Esophagus muscularis mucosa (tissue), 4 donors: ENCODE data around the gene NUP205.

ENCODE experiments used
- EP300 ChIP-seq: sonication (generic); formaldehyde crosslinking; IDR thresholded peaks from one replicate; pipeline ENCODE4 v1.6.1; 2017; ENCODE audit warnings: antibody characterized with exemption
- POLR2A ChIP-seq: fragments of 450-650 bp; IDR thresholded peaks from one replicate; pipeline ENCODE4 v1.6.1; 2017; ENCODE audit warnings: antibody characterized with exemption, moderate library complexity, mild to moderate bottlenecking, low read depth
- POLR2AphosphoS5 ChIP-seq, 2 donors: sonication (generic); formaldehyde crosslinking; IDR thresholded peaks; one replicate each; pipeline ENCODE4 v1.6.1; 2017; ENCODE audit warnings: antibody characterized with exemption in 2 of 2
- TF ChIP-seq, protein P1 (sequence below), 3 experiments: fragments of 200-600 bp in 2 of 3; fragments of 450-650 bp in 1 of 3; sonication (generic) in 2 of 3; IDR thresholded peaks; one replicate each; pipeline ENCODE4 v1.5.1; 2017 to 2019; ENCODE audit warnings: antibody characterized with exemption in 3 of 3, mild to moderate bottlenecking in 2 of 3, moderate library complexity in 1 of 3

DNA sequence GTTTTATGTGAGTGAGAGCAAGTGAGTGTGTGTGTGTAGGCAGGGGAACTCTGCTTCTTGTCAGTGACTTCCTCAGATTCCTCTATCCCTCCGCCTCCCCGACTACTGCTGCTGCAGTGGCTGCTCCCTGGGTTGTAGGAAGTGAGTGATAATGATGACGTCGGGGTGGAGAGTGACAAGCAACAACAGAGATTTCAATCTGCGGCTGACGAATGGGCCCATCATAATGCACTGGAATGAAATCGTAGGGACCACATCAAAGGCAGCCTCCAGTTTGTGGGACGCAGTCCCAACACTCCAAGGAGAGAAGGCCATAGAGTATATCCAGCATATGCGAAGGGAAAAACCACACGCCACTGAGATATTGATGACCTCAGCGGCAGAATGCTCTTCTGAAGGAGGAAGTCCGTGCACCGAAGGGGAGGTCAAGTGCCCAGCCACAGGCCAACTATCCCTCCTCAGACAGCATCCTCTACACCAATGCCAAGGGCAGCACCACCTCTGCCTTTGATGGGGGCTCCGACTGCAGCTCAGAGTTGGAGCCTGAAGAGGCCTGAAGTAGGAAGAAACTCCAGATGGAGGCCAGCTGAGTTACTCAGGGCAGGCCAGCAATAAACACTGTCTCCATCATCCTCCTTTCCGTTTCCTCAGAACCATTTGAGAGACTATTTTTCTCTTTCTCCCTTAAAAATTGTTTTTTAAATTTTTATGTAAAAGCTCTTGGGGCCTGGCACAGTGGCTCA lies 93.3 kb downstream of the NUP205 start:
- TF ChIP-seq POLR2AphosphoS5 (IDR thresholded peaks at IDR 0.05) (no peak), POLR2A (no peak), EP300 (no peak)
- TF ChIP-seq, protein P1, sequence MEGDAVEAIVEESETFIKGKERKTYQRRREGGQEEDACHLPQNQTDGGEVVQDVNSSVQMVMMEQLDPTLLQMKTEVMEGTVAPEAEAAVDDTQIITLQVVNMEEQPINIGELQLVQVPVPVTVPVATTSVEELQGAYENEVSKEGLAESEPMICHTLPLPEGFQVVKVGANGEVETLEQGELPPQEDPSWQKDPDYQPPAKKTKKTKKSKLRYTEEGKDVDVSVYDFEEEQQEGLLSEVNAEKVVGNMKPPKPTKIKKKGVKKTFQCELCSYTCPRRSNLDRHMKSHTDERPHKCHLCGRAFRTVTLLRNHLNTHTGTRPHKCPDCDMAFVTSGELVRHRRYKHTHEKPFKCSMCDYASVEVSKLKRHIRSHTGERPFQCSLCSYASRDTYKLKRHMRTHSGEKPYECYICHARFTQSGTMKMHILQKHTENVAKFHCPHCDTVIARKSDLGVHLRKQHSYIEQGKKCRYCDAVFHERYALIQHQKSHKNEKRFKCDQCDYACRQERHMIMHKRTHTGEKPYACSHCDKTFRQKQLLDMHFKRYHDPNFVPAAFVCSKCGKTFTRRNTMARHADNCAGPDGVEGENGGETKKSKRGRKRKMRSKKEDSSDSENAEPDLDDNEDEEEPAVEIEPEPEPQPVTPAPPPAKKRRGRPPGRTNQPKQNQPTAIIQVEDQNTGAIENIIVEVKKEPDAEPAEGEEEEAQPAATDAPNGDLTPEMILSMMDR (IDR thresholded peaks at IDR 0.05): no peak
